CD4-positive, CD25-positive, alpha-beta regulatory T cell (primary cell): ENCODE measurements around the gene TNFSF9. TPM values are rescaled to one million over a fixed set of nuclear protein-coding genes. Genes with fewer than 3 reads are reported as not detected.

ENCODE experiments used
- ATAC-seq, 2 donors: fragments of 150-1000 bp; cut with Tn5 transposase; one replicate each; pipeline ENCODE4 v1.10.0; 2021; ENCODE audit warnings: low read depth in 2 of 2, moderate number of reproducible peaks in 2 of 2, moderate library complexity in 1 of 2
- DNase-seq, 3 donors: peaks; one replicate each; pipeline versions ENCODE4 v3.0.0 to v3.0.0-alpha.2; 2012 to 2022; ENCODE audit warnings: mixed read lengths in 1 of 3
- H3K27ac ChIP-seq: one replicate; pipeline ENCODE4 v1.7.0; 2013; ENCODE audit warnings: mild to moderate bottlenecking, low read length; ENCODE audit not compliant: insufficient read depth, poor library complexity, severe bottlenecking
- H3K27me3 ChIP-seq: one replicate; pipeline ENCODE4 v1.7.0; 2013; ENCODE audit warnings: low read length; ENCODE audit not compliant: control insufficient read depth, insufficient read depth
- H3K36me3 ChIP-seq: one replicate; pipeline ENCODE4 v1.7.0; 2013; ENCODE audit warnings: mild to moderate bottlenecking, low read length, moderate library complexity; ENCODE audit not compliant: control insufficient read depth, insufficient read depth
- H3K4me1 ChIP-seq: 2 replicates; pipeline ENCODE4 v1.7.0; 2013; ENCODE audit warnings: mild to moderate bottlenecking, low read length; ENCODE audit not compliant: insufficient read depth, control insufficient read depth, poor library complexity, severe bottlenecking
- H3K4me3 ChIP-seq: one replicate; pipeline ENCODE4 v1.7.0; 2013; ENCODE audit warnings: low read depth, mild to moderate bottlenecking, low read length, moderate library complexity
- H3K9me3 ChIP-seq, 2 experiments: 1 replicate in 1 of 2; 2 replicates in 1 of 2; pipeline ENCODE4 v1.7.0; 2013; ENCODE audit warnings: low read length in 2 of 2, mild to moderate bottlenecking in 1 of 2, moderate library complexity in 1 of 2; ENCODE audit not compliant: control insufficient read depth in 2 of 2
- H3K27ac Mint-ChIP-seq, 3 donors: one replicate each; pipeline ENCODE4 v1.8.0; 2020 to 2022; ENCODE audit warnings: mild to moderate bottlenecking in 3 of 3, mixed read lengths in 3 of 3, moderate library complexity in 2 of 3
- H3K27me3 Mint-ChIP-seq: one replicate; pipeline ENCODE4 v1.8.0; 2022; ENCODE audit warnings: mild to moderate bottlenecking, mixed read lengths
- H3K36me3 Mint-ChIP-seq: one replicate; pipeline ENCODE4 v1.8.0; 2020; ENCODE audit warnings: mixed read lengths
- H3K4me1 Mint-ChIP-seq, 4 donors: one replicate each; pipeline ENCODE4 v1.8.0; 2020 to 2022; ENCODE audit warnings: mixed read lengths in 4 of 4, mild to moderate bottlenecking in 1 of 4
- H3K4me3 Mint-ChIP-seq, 4 donors: one replicate each; pipeline ENCODE4 v1.8.0; 2020 to 2022; ENCODE audit warnings: mild to moderate bottlenecking in 4 of 4, mixed read lengths in 4 of 4, moderate library complexity in 3 of 4
- H3K9me3 Mint-ChIP-seq, 7 donors: one replicate each; pipeline ENCODE4 v1.8.0; 2020 to 2022; ENCODE audit warnings: mixed read lengths in 7 of 7, mild to moderate bottlenecking in 3 of 7, moderate library complexity in 2 of 7
- polyA plus RNA-seq, 4 donors: library from polyadenylated mRNA; unstranded; fragments of 300-500 nt; fragmentation: Illumina TruSeq; gene quantifications; one replicate each; pipeline ENCODE4 v1.2.3, GENCODE V29; 2021
- total RNA-seq: library from RNA; stranded (reverse); gene quantifications from one replicate; pipeline ENCODE4 v1.2.3, GENCODE V29; 2022

TNFSF9 gene
- total RNA-seq: 4.5 TPM
- polyA plus RNA-seq: 1 to 10 TPM in 1 of 4 donors, under 1 TPM in 3; 0.38 to 2.6 (median 0.50) TPM

GRCh38 chr19:6530386-6531162 lies at the start of gene TNFSF9:
TNFSF9 (plus strand) TSS chr19:6531026; CDS start chr19:6531037, 11 bp downstream.
- peaks cover 1% of the 10 kb centered on the region for H3K36me3 Mint-ChIP-seq
- Histone ChIP-seq H3K9me3 (no peaks in the 10 kb centered on the region), H3K27me3 (peaks cover 9% of the 10 kb centered on the region), H3K4me1 (peaks cover 26% of the 10 kb centered on the region), H3K4me3 (peak within 1 kb of the TSS; percentile 58), H3K36me3 (no peaks in the 10 kb centered on the region), H3K27ac (no peak within 1 kb of the TSS)
- DNase-seq: peak; percentile 62 to 77 (median 67)
- H3K9me3 Mint-ChIP-seq: peaks cover 0 to 4% (median 0%) of the 10 kb centered on the region in 7 donors
- peaks cover 31% of the 10 kb centered on the region for H3K27me3 Mint-ChIP-seq
- H3K4me3 Mint-ChIP-seq: peak within 1 kb of the TSS; percentile 84 to 97 (median 88)
- peak; percentile 58 to 63 for ATAC-seq
- peaks cover 12 to 34% (median 22%) of the 10 kb centered on the region in 4 donors for H3K4me1 Mint-ChIP-seq
- H3K27ac Mint-ChIP-seq: peak within 1 kb of the TSS; percentile 27 to 81 (median 74)

GRCh38 chr19:6481541-6482342 lies 49.1 kb upstream of the TNFSF9 start, which contains the start of gene DENND1C:
DENND1C (minus strand) TSS chr19:6481787; CDS start chr19:6481695, 92 bp downstream.
- H3K36me3 ChIP-seq: peaks cover 13% of the 10 kb centered on the region
- H3K27ac Mint-ChIP-seq: peak within 1 kb of the TSS; percentile 92 to 99 (median 99)
- DNase-seq: peak; percentile 34 to 89 (median 69)
- peaks cover 24% of the 10 kb centered on the region for H3K4me1 ChIP-seq
- H3K9me3 ChIP-seq: no peaks in the 10 kb centered on the region
- H3K4me3 Mint-ChIP-seq: peak within 1 kb of the TSS; percentile 95 to 100 (median 98)
- ATAC-seq: peak; percentile 92 to 94
- no peaks in the 10 kb centered on the region for H3K9me3 Mint-ChIP-seq
- H3K36me3 Mint-ChIP-seq: peaks cover 4% of the 10 kb centered on the region
- no peaks in the 10 kb centered on the region for H3K27me3 ChIP-seq
- peak within 1 kb of the TSS; percentile 90 for H3K4me3 ChIP-seq
- peaks cover 0 to 44% (median 23%) of the 10 kb centered on the region in 4 donors for H3K4me1 Mint-ChIP-seq
- no peaks in the 10 kb centered on the region for H3K27me3 Mint-ChIP-seq
- H3K27ac ChIP-seq: peak within 1 kb of the TSS; percentile 84

DNA sequence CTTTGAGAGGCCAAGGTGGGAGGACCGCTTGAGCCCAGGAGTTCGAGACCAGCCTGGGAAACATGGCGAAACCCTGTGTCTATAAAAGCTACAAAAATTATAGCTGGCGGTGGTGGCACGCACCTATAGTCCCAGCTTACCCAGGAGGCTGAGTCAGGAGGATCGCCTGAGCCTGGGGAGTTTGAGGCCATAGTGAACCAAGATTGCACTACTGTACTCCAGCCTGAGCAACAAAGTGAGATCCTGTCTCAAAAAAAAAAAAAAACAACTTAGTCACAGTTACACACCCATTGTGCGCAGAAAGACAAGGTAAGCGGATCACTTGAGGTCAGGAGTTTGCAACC lies 48.5 kb upstream of the TNFSF9 start:
- Histone ChIP-seq H3K27ac (peak overlapping the region; percentile 84), H3K4me3 (peak overlapping the region; percentile 90), H3K9me3 (no peaks in the 10 kb centered on the region), H3K4me1 (peaks cover 24% of the 10 kb centered on the region), H3K36me3 (peaks cover 7% of the 10 kb centered on the region), H3K27me3 (no peaks in the 10 kb centered on the region)
- DNase-seq: no peak
- H3K27ac Mint-ChIP-seq: peak overlapping the region; percentile 92 to 99 (median 99)
- H3K9me3 Mint-ChIP-seq: no peaks in the 10 kb centered on the region
- H3K4me1 Mint-ChIP-seq: peaks cover 0 to 44% (median 23%) of the 10 kb centered on the region in 4 donors
- no peak for ATAC-seq
- peak overlapping the region; percentile 95 to 100 (median 98) for H3K4me3 Mint-ChIP-seq
- no peaks in the 10 kb centered on the region for H3K27me3 Mint-ChIP-seq
- H3K36me3 Mint-ChIP-seq: peaks cover 4% of the 10 kb centered on the region

DNA sequence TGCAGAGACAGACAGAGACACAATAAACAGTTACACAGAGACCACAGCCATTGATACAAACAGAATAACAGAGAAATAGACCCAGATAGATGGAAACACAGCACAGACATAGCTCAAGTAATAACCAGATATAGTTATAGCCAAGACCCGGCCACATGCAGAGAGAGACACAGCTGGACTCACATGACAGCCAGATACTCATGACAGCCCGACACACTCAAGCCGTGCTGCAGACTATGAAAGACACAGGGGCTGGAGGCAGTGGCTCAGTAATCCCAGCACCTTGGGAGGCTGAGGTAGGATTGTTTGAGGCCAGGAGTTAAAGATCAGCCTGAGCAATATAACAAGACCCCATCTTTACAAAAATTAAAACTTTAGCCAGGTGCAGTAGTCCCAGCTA lies 47.6 kb upstream of the TNFSF9 start:
- peak overlapping the region; percentile 91 to 99 (median 99) for H3K27ac Mint-ChIP-seq
- DNase-seq: no peak
- H3K27me3 ChIP-seq: no peaks in the 10 kb centered on the region

GRCh38 chr19:6484230-6484629 lies 46.6 kb upstream of the TNFSF9 start:
- Histone ChIP-seq H3K27me3 (no peaks in the 10 kb centered on the region), H3K36me3 (peaks cover 3% of the 10 kb centered on the region), H3K27ac (no peak overlapping the region), H3K4me3 (no peak overlapping the region), H3K9me3 (no peaks in the 10 kb centered on the region), H3K4me1 (peaks cover 24% of the 10 kb centered on the region)
- H3K4me1 Mint-ChIP-seq: peaks cover 0 to 42% (median 24%) of the 10 kb centered on the region in 4 donors
- H3K27me3 Mint-ChIP-seq: no peaks in the 10 kb centered on the region
- H3K27ac Mint-ChIP-seq: no peak overlapping the region
- DNase-seq (no peak), ATAC-seq (no peak)
- peaks cover 4% of the 10 kb centered on the region for H3K36me3 Mint-ChIP-seq
- H3K9me3 Mint-ChIP-seq: no peaks in the 10 kb centered on the region
- peak overlapping the region in 1 of 4 donors; percentile 84 for H3K4me3 Mint-ChIP-seq

More for the DNA sequence above, 47.6 kb upstream of the TNFSF9 start:
- Mint-ChIP-seq H3K36me3 (peaks cover 4% of the 10 kb centered on the region), H3K4me3 (peak overlapping the region; percentile 57 to 100 (median 80)), H3K9me3 (no peaks in the 10 kb centered on the region), H3K4me1 (peaks cover 0 to 44% (median 23%) of the 10 kb centered on the region in 4 donors), H3K27me3 (no peaks in the 10 kb centered on the region)
- H3K4me1 ChIP-seq: peaks cover 24% of the 10 kb centered on the region
- no peak for ATAC-seq
- H3K36me3 ChIP-seq: peaks cover 7% of the 10 kb centered on the region
- H3K4me3 ChIP-seq: no peak overlapping the region
- H3K27ac ChIP-seq: no peak overlapping the region
- no peaks in the 10 kb centered on the region for H3K9me3 ChIP-seq

GRCh38 chr19:6484831-6485230 lies 46.0 kb upstream of the TNFSF9 start:
- DNase-seq: no peak
- H3K4me3 ChIP-seq: no peak overlapping the region
- peaks cover 22% of the 10 kb centered on the region for H3K4me1 ChIP-seq
- no peaks in the 10 kb centered on the region for H3K27me3 ChIP-seq
- no peak for ATAC-seq
- H3K9me3 ChIP-seq: no peaks in the 10 kb centered on the region
- Mint-ChIP-seq H3K4me1 (peaks cover 0 to 43% (median 27%) of the 10 kb centered on the region in 4 donors), H3K4me3 (no peak overlapping the region), H3K27ac (no peak overlapping the region), H3K27me3 (no peaks in the 10 kb centered on the region), H3K36me3 (peaks cover 4% of the 10 kb centered on the region), H3K9me3 (no peaks in the 10 kb centered on the region)
- no peak overlapping the region for H3K27ac ChIP-seq
- no peaks in the 10 kb centered on the region for H3K36me3 ChIP-seq

DNA sequence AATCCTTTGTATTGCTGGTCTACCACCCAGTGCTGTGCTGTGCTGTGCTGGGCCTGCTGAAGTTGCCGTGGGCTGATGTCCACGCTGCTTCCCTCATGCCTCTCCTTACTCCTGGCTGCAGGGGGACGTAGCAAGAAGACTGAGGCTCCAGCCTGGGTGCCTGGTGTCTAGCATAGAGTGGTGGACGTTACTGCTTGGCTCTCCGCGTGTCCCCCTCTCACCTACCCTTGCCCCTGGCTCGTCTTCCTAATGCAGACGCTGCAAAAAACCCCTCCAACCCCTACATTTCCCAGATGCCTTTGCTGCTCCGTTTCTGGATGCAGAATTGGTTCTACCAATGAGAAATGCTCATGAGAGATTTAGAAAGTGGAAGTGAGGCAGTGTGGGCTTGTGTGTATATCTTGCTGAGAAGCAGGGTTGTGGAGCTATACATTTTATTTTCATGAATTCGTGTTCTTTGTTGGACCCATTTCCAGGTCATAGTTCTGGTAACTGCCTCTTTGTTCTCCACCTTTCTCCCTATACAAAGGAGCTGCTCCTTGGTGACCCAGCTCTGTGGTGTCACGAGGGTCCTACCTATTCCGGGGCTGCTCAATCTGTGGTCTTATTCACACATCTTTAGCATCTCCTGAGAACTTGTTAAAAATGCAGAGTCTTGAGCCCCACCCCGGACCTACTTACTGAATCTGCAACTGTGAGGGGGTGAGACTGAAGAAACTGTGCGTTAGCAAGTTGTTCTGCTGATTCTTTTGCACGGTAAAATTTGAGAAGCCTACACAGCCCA lies 41.4 kb upstream of the TNFSF9 start:
- H3K4me1 Mint-ChIP-seq: peaks cover 0 to 14% (median 6%) of the 10 kb centered on the region in 4 donors
- no peaks in the 10 kb centered on the region for H3K27me3 Mint-ChIP-seq
- peak overlapping the region; percentile 53 to 91 (median 65) for H3K27ac Mint-ChIP-seq
- ATAC-seq (peak; percentile 58 to 70), DNase-seq (peak in 1 of 3 donors; percentile 57)
- peak overlapping the region; percentile 78 to 88 (median 83) for H3K4me3 Mint-ChIP-seq
- Histone ChIP-seq H3K9me3 (peaks cover 0 to 3% of the 10 kb centered on the region in 2 experiments), H3K4me3 (peak overlapping the region; percentile 82), H3K36me3 (no peaks in the 10 kb centered on the region), H3K4me1 (peaks cover 7% of the 10 kb centered on the region), H3K27me3 (no peaks in the 10 kb centered on the region), H3K27ac (peak overlapping the region; percentile 15)
- H3K9me3 Mint-ChIP-seq: peaks cover 0 to 8% (median 2%) of the 10 kb centered on the region in 7 donors
- no peaks in the 10 kb centered on the region for H3K36me3 Mint-ChIP-seq
